HepG2 (cell line): Measurements from ENCODE around the gene FRMD4A. TPM values are rescaled to one million over a fixed set of nuclear protein-coding genes. Genes with fewer than 3 reads are reported as not detected.

Experiments
- ATAC-seq: fragments of 200-7000 bp; cut with Tn5 transposase; 3 replicates; pipeline ENCODE4 v1.9.1; 2020; ENCODE audit warnings: mild to moderate bottlenecking, moderate library complexity
- BruUV-seq: library from RNA; stranded (reverse); fragments of 400-500 nt; replicated peaks from 2 replicates; lab custom pipeline; 2021; lab: Mats Ljungman, UMichigan
- CTCF ChIA-PET: fragments of 300-600 bp; formaldehyde crosslinking; extraction: SDS; loops from one replicate; lab custom pipeline; 2021; ENCODE audit warnings: low total read pairs, inconsistent platforms, low intra/inter-chr PET ratio; lab: Yijun Ruan, JAX
- POLR2A ChIA-PET: fragments of 350-600 bp; sonication (Branson Sonifier 250); formaldehyde crosslinking; loops from one replicate; lab custom pipeline; 2020; ENCODE audit warnings: antibody characterized with exemption, inconsistent platforms; lab: Yijun Ruan, JAX
- DNase-seq: peaks from one replicate; pipeline ENCODE4 v3.0.0-alpha.2; 2015; ENCODE audit warnings: low spot score
- FAIRE-seq: peaks from 3 replicates; lab custom pipeline; 2011; peaks lifted over from hg19 to GRCh38; lab: Jason Lieb, UNC
- H2AFZ ChIP-seq: one replicate; pipeline ENCODE4 v1.6.1; 2011; ENCODE audit warnings: low read length, inconsistent platforms
- H3K27ac ChIP-seq: fragments of 300-600 bp; 3 replicates; pipeline ENCODE4 v1.8.0; 2011; ENCODE audit warnings: mixed run types, mild to moderate bottlenecking, mixed read lengths, low read length, inconsistent platforms; ENCODE audit not compliant: insufficient read depth; ENCODE audit errors: extremely low read length
- H3K27me3 ChIP-seq, 2 experiments: fragments of 200-600 bp in 1 of 2; 2 replicates in 1 of 2; 3 replicates in 1 of 2; pipeline versions ENCODE4 v1.6.0 to v1.8.0; 2011; ENCODE audit warnings: low read length in 2 of 2, mild to moderate bottlenecking in 2 of 2, moderate library complexity in 2 of 2, inconsistent platforms in 1 of 2; ENCODE audit not compliant: insufficient read depth in 2 of 2, control insufficient read depth in 1 of 2
- H3K36me3 ChIP-seq, 2 experiments: fragments of 200-600 bp in 1 of 2; replicated peaks in 1 of 2; 2 replicates in 1 of 2; 3 replicates in 1 of 2; pipeline versions ENCODE4 v1.5.1 to v1.8.0; 2011; ENCODE audit warnings: low read length in 2 of 2, inconsistent platforms in 1 of 2; ENCODE audit not compliant: insufficient read depth in 2 of 2, control insufficient read depth in 1 of 2
- H3K4me1 ChIP-seq: 2 replicates; pipeline ENCODE4 v1.5.1; 2012; ENCODE audit warnings: low read length, inconsistent platforms; ENCODE audit not compliant: insufficient read depth
- H3K4me2 ChIP-seq: 2 replicates; pipeline ENCODE4 v1.6.0; 2011; ENCODE audit warnings: low read depth, low read length, inconsistent platforms
- H3K4me3 ChIP-seq, 3 experiments: fragments of 200-600 bp in 1 of 3; sonication (generic), shearing (Covaris generic) in 1 of 3; replicated peaks in 1 of 3; 2 replicates each; pipeline ENCODE4 v1.5.1; 2011 to 2016; ENCODE audit warnings: low read length in 3 of 3, inconsistent platforms in 2 of 3, low read depth in 2 of 3, mild to moderate bottlenecking in 2 of 3, control low read depth in 1 of 3, mixed read lengths in 1 of 3; ENCODE audit not compliant: insufficient read depth in 1 of 3
- H3K79me2 ChIP-seq: one replicate; pipeline ENCODE4 v1.6.1; 2011; ENCODE audit warnings: low read length, inconsistent platforms; ENCODE audit not compliant: insufficient read depth
- H3K9ac ChIP-seq: 2 replicates; pipeline ENCODE4 v1.6.0; 2011; ENCODE audit warnings: mild to moderate bottlenecking, low read depth, low read length, inconsistent platforms; ENCODE audit not compliant: insufficient read depth
- H3K9me3 ChIP-seq: 2 replicates; pipeline ENCODE4 v1.5.1; 2012; ENCODE audit warnings: mild to moderate bottlenecking, low read length
- H4K20me1 ChIP-seq: 2 replicates; pipeline ENCODE4 v1.6.0; 2011; ENCODE audit warnings: inconsistent platforms, mild to moderate bottlenecking, low read length, moderate library complexity; ENCODE audit not compliant: insufficient read depth
- ARID3A ChIP-seq: IDR thresholded peaks from 2 replicates; pipeline ENCODE4 v1.6.1; 2012; ENCODE audit warnings: low read depth, low read length, improper control_type of control experiment
- ARID4A ChIP-seq: sonication (generic); formaldehyde crosslinking; IDR thresholded peaks from 2 replicates; pipeline ENCODE4 v1.5.0; 2020; ENCODE audit warnings: mild to moderate bottlenecking, missing genetic modification reagents, borderline replicate concordance
- ATF5 ChIP-seq: sonication (generic); formaldehyde crosslinking; IDR thresholded peaks from 2 replicates; pipeline ENCODE4 v1.4.0; 2020; ENCODE audit warnings: mild to moderate bottlenecking, low read depth, missing genetic modification reagents
- DMTF1 ChIP-seq: sonication (generic); formaldehyde crosslinking; IDR thresholded peaks from 2 replicates; pipeline ENCODE4 v1.4.0; 2020; ENCODE audit warnings: mild to moderate bottlenecking, missing genetic modification reagents
- ELK4 ChIP-seq: sonication (generic); formaldehyde crosslinking; IDR thresholded peaks from 2 replicates; pipeline ENCODE4 v1.9.0; 2021; ENCODE audit warnings: missing genetic modification reagents, borderline replicate concordance
- HMG20A ChIP-seq: IDR thresholded peaks from 2 replicates; pipeline ENCODE4 v1.6.1; 2016; ENCODE audit warnings: borderline replicate concordance
- HNRNPL ChIP-seq: fragments of 200-400 bp; formaldehyde crosslinking; IDR thresholded peaks from 2 replicates; pipeline ENCODE4 v1.6.1; 2017; ENCODE audit warnings: mild to moderate bottlenecking, low read depth, low read length
- MXI1 ChIP-seq: IDR thresholded peaks from 3 replicates; pipeline ENCODE4 v1.6.1; 2012; ENCODE audit warnings: low read depth, low read length, inconsistent platforms, borderline replicate concordance
- PRPF4 ChIP-seq: fragments of 200-400 bp; formaldehyde crosslinking; IDR thresholded peaks from 2 replicates; pipeline ENCODE4 v1.6.1; 2016; ENCODE audit warnings: low read length, low read depth; ENCODE audit not compliant: poor library complexity, severe bottlenecking
- SALL2 ChIP-seq: sonication (generic); formaldehyde crosslinking; IDR thresholded peaks from 2 replicates; pipeline ENCODE4 v1.8.1; 2023; ENCODE audit warnings: mild to moderate bottlenecking, missing genetic modification reagents, inconsistent platforms
- ZNF773 ChIP-seq: sonication (generic); formaldehyde crosslinking; IDR thresholded peaks from 2 replicates; pipeline ENCODE4 v1.4.0; 2020; ENCODE audit warnings: missing genetic modification reagents, borderline replicate concordance
- WGBS: methylation state at CpG from one replicate; pipeline ENCODE4 v1.1.6; 2017; ENCODE audit warnings: low lambda C conversion rate; 5-methylcytosine and 5-hydroxymethylcytosine counted together
- in situ Hi-C: cut with HindIII; loops from 2 replicates; pipeline ENCODE4 v1.10.0; 2017; ENCODE audit warnings: low pct_unique_long_range_greater_than_20kb; ENCODE audit not compliant: extremely low pct_ligation_motif_present
- intact Hi-C: fragments of 100-400 bp; cut with micrococcal nuclease; formaldehyde crosslinking; loops from one replicate; pipeline ENCODE4 v1.10.0; 2022; ENCODE audit not compliant: unreplicated experiment
- polyA plus RNA-seq, 8 experiments: library from polyadenylated mRNA; depleted of rRNA in 3 of 8; stranded (reverse) in 7 of 8; unstranded in 1 of 8; fragments of >200 nt; fragmentation: Illumina TruSeq in 4 of 8; extraction: Trizol in 4 of 8; gene quantifications; 2 replicates each; pipeline versions ENCODE4 v1.2.1 to v1.2.3, GENCODE V29; 2011 to 2016; ENCODE audit warnings: low read depth in 4 of 8, missing spikeins in 1 of 8, mixed read lengths in 1 of 8; ENCODE audit not compliant: insufficient read depth in 1 of 8
- total RNA-seq, 5 experiments: library from RNA; depleted of rRNA; stranded (reverse); fragments of >200 nt; fragmentation: Illumina TruSeq; extraction: Trizol; gene quantifications; 2 replicates each; pipeline ENCODE4 v1.2.3, GENCODE V29; 2016; ENCODE audit warnings: low read depth in 1 of 5

Gene FRMD4A
- total and polyA plus RNA-seq, 2 of the 13 experiments (the other 11 are each of a cell fraction or from before 2014, with no cell fraction given), result 0.09 to 0.26 TPM

GRCh38 chr10:14360515-14360914, 29.8 kb upstream of the FRMD4A start:
- no peaks in the 10 kb centered on the region; a peak in 1 of 5 replicates for H3K27me3 ChIP-seq
- H3K4me1 ChIP-seq, result no peaks in the 10 kb centered on the region
- no peaks in the 10 kb centered on the region for H4K20me1 ChIP-seq
- WGBS, result 1% methylated on average over 4 of the region's 4 CpGs
- no peak overlapping the region for H3K4me2 ChIP-seq
- H3K9ac ChIP-seq, result no peak overlapping the region
- no peaks in the 10 kb centered on the region for H3K9me3 ChIP-seq
- H2AFZ ChIP-seq, result no peak overlapping the region
- CTCF ChIA-PET, result no interaction called here
- intact Hi-C loops (no loop called here), in situ Hi-C loops (no loop called here)
- H3K79me2 ChIP-seq, result no peaks in the 10 kb centered on the region
- POLR2A ChIA-PET, result interaction anchor here (0.5 kb wide), 1 partner anchor 10 kb away, joined by 3 read pairs; no protein-coding TSS in a partner anchor
- H3K36me3 ChIP-seq, result no peaks in the 10 kb centered on the region
- TF ChIP-seq ARID4A, result no peak
- no peak for TF ChIP-seq HNRNPL
- no peak for TF ChIP-seq ATF5 (CRISPR knock-in tag)
- no peak for TF ChIP-seq SALL2 (CRISPR knock-in tag)
- TF ChIP-seq ZNF773, result no peak
- no peak for TF ChIP-seq PRPF4
- TF ChIP-seq ARID3A, result no peak
- TF ChIP-seq ELK4 (CRISPR knock-in tag), result no peak
- TF ChIP-seq DMTF1, result no peak
- no peak for TF ChIP-seq HMG20A (CRISPR knock-in tag)
- no peak for TF ChIP-seq MXI1
- no peak overlapping the region for H3K4me3 ChIP-seq
- no peak for DNase-seq
- no TSS peak for BruUV-seq
- no peak overlapping the region for H3K27ac ChIP-seq
- ATAC-seq, result no peak
- FAIRE-seq, result no peak
